Measurements from ENCODE around the gene LIPE.

The LIPE gene

DNA sequence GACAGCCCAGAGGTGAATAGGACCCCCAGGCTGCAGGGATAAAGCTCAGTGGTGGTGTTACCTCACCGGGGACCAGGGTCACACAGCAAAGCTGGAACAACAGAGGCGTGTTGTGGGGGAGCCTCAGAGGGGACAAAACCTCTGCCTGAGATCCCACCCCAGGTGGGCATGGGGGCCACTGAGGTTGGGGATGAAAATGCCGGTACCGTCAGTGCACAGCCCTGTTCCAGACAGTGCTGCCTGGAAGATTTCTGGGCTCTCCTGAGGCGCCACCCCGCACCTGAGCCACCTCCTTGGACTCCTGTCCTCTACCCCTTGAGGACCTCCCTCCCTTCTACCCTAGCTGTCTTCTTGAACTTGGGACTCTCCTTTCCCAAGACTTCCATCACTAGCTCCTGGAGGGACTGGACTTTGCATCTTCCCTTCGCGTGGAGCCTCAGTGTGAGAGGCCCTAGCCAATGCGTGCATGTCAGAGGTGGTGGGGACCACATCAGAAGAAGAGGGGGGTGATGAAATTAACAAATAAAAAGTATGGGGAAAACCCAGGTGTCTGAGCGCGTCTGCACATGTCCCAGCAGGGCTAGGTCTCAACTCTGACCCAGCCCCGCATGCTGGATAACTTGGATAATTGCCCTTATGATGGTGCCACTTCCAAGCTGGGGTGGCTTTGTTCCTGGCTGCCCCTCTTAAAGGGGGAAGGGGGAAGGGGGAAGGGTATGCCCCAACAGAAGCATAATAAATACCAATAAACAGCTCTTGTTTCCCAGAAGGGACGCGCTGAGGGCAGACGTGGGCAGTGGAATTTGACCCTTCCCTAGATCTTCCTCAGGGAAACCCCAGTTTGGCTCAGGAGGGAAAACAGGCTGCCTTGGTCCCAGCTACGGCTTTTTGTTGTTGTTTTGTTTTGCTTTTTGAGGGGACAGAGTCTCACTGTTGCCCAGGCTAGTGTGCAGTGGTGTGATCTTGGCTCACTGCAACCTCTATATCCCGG, 48.7 kb downstream of the LIPE start:
- no peak for DNase-seq

DNA sequence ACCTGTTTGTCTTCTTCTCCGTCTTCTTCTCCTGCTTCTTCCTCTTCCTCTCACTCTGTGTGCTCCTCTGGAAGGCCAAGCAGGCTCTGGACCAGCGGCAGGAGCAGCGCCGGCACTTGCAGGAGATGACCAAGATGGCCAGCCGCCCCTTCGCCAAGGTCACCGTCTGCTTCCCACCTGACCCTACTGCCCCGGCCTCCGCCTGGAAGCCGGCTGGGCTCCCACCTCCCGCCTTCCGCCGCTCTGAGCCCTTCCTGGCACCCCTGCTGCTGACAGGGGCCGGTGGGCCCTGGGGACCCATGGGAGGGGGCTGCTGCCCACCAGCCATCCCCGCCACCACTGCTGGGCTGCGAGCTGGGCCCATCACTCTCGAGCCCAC, 51.0 kb downstream of the LIPE start:
- DNase-seq, result no peak

DNA sequence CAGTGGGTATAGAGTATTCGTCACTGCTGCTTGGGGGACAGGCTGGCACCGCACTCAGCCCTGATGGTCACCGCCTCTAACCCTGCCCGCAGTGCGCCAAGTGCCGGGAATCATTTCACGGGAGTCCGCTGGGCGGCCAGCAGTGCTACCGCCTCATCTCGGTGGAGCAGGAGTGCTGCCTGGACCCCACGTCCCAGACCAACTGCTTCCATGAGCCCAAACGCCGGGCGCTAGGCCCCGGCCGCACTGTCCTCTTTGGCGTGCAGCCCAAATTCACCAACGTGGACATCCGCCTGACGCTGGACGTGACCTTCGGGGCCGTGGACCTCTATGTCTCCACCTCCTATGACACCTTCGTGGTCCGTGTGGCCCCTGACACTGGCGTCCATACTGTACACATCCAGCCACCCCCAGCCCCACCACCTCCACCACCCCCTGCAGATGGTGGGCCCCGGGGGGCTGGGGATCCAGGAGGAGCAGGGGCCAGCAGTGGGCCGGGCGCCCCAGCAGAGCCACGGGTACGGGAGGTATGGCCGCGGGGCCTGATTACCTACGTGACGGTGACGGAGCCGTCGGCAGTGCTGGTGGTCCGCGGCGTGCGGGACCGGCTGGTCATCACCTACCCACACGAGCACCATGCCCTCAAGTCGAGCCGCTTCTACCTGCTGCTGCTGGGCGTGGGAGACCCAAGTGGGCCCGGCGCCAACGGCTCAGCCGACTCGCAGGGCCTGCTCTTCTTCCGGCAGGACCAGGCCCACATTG, 51.6 kb downstream of the LIPE start:
- no peak for DNase-seq

DNA sequence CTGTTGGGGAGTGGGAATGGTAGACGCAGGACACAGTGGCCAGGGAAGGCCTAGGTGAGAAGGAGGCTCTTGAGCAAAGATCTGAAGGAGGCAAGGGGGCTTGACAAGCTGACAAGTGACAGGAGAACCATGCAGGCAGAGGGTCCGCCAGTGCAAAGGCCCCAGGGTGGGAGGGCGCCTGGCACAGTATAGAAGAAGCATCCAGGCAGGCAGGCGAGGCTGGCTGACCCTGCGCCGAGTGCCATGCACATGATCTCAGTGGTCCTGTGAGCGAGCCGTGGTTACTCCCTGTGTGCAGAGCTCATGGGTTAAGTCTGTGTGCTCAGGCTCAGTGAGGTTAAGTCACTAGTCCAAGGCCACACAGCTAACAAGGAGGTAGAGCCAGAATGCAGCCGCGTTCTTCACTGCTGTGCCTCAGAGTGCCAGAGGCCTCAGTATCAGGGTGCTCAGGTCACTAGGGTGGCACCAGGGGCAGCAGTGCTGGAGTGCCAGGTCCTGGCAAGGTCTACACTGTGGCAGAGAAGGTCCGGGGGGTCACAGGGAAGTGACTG, 52.3 kb downstream of the LIPE start:
- no peak for DNase-seq

DNA sequence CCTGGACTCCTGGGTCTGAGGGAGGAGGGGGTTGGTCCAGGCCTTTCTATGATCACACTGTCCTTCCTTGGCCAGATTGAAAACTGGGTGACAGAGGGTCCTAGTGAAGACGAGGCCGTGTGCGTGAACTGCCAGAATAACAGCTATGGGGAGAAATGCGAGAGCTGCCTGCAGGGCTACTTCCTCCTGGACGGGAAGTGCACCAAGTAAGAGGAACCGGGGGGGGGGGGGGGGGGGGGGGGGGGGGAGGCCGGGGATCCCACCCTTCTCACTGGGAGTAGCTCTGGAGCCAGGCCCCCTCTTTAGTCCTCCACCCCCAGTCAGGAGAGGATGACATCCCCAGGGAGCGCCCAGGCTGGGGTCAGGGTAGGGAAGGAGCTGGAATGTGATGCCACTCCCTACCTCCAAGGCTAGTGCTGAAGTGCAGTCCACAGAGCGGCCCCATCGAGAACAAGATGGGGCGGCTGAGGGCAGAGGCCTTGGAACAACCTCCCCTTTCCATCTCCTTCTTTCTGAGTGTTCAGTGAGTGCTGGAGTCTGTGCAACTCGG, 56.5 kb downstream of the LIPE start:
- no peak for DNase-seq

DNA sequence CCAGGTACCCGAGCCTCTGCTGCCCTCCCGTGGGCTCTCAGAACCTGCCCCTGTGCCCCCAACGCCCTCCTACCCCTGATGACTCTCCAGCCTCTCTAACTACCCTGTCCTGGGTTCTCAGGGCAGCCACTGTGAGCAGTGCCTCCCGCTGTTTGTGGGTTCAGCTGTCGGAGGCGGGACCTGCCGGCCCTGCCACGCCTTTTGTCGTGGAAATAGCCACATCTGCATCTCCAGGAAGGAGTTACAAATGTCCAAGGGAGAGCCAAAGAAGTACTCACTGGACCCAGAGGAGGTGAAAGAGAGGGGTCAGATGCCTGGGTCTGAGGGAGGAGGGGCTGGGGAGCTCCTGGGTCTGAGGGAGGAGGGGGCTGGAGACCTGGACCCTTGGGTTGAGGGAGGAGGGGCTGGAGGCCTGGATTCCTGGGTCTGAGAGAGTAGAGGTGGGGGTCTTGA, 57.1 kb downstream of the LIPE start:
- DNase-seq, result no peak

DNA sequence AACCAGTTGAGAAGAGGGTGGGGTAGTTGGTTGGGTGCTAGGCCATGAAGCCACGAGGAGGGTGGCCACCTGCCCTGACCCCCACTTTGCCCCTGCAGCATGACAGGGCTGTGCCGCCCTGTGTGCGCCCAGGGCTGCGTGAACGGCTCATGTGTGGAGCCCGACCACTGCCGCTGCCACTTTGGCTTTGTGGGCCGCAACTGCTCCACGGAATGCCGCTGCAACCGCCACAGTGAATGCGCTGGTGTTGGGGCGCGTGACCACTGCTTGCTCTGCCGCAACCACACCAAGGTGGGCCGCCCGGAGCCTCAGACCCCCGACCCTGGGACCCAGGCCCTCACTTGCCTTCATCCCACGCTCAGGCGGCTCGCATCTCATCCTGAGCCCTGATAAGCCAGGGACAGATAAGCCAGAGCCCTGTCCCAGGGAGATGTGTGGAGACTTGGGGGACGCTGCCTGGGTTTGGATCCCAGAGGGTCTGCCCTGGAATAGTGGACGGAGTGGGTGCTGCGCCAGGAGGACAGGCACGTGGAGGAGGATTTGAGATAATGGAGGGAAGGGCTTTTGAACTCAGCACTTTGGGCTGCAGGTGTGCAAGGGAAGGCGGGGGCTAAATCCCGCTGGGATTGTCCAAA, 57.6 kb downstream of the LIPE start:
- no peak for DNase-seq

DNA sequence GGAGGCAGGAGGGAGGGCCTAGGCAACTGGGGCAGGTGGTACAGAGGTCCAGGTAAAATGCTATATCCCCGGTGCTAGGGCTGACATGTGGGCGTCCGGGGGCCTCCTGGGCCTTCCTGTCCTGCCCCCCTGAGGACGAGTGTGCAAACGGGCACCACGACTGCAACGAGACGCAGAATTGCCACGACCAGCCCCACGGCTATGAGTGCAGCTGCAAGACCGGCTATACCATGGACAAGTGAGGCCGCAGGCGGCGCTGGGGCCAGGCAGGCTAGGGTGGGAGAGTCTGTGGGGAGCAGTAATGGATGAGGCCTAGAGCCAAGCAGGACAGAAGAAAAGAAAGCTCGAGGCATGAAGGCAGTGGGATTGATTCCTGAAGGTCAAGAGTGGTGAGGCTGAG, 58.4 kb downstream of the LIPE start:
- no peak for DNase-seq

DNA sequence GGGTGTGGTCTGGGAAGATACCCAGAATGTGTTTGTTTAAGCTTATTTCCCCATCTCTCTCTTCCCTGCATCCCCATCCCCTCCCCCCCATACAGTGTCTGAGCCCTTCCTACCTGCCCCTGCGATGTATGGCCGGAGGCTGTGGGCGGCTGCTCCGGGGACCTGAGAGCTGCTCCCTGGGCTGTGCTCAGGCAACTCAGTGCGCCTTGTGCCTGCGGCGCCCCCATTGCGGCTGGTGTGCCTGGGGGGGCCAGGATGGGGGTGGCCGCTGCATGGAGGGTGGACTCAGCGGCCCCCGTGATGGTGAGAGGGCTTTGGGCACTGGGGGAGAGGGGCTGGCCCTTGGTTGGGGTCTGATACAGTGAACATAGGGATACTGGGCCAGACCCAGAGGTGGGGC, 58.8 kb downstream of the LIPE start:
- DNase-seq, result no peak

DNA sequence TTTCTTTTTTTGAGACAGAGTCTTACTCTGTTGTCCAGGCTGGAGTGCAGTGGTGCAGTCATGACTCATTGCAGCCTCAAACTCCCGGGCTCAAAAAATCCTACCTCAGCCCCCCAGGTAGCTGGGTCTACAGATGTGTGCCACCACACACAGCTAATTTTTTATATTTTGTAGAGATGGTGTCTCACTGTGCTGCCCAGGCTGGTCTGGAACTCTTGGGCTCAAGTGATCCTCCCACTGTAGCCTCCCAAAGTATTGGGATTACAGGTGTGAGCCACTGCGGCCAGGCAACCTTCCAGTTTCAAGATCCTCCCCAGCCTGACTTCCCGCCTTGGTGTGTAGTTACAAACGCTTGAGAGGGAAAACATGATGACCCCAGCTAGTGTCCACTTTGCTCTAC, 59.3 kb downstream of the LIPE start:
- DNase-seq, result no peak

DNA sequence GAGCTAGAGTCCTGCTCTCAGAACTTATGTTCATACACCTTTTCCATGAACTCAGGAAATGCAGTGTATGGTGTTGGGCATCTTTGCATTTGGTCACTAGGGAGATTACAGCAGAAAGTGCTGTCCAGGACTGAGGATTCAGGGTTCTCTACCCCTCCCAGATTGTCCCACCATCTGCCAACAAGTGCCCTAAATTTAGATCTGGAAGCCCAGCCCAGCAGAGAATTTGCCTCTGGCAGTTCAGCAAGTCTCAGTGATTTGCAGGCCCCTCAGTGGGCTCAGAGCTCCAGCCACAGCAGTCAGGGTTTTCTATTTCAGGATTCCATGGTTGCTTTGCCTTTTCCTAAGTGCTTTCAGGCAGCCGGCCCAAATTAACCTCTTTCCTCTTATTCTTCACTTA, 60.5 kb downstream of the LIPE start:
- no peak for DNase-seq

DNA sequence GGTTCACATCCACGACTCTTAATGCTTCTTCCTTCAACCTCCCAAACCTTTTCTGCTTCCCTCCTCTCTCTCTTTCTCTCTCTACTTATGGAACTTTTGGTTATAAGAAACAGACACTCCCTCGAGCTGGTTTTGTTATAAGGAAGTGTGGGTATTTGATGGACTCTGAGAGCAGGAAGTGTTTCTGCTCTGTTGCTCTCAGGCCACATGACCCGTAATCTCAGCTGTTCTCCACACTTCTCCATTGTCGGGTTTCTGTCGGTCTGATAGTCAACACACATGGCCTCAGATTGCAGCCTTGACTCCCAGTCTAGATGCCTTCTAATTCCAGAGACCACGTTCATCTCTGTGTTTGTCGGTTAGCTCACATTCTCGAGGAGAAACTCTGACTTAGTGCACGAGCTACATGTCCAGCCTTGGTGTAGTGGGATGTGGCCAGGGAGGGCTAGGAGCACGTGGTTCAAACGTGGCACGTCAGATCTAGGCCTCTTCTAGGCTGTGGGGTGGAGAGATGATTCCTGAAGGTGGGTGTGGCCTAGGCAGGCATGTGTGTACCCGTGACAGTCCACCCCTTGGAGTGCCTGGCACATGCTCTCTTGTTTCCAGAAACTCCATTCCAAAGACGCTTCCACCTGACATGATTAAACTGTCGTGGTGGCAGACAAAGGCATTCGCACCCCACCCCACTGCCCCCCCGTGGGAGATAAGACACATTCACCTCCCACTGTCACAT, 63.4 kb downstream of the LIPE start:
- no peak for DNase-seq

DNA sequence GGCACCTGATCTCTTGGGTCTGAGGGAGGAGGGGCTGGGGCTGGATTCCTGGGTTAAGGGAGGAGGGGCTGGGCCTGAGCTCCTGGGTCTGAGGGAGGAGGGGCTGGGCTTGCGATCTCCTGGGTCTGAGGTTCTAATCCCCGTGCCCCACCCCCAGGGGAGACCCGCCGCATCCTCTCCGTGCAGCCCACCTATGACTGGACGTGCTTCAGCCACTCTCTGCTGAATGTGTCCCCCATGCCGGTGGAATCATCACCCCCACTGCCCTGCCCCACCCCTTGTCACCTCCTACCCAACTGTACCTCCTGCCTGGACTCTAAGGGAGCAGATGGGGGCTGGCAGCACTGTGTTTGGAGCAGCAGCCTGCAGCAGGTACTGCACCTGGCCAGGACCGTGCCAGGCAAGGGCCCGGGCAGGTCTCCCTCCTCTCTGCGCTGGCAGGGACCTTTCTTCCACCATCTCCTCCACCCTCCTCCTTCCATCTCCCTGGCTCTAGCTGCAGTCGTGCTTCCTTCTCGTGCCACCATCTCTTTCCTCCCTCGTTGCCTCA, 64.2 kb downstream of the LIPE start:
- no peak for DNase-seq

DNA sequence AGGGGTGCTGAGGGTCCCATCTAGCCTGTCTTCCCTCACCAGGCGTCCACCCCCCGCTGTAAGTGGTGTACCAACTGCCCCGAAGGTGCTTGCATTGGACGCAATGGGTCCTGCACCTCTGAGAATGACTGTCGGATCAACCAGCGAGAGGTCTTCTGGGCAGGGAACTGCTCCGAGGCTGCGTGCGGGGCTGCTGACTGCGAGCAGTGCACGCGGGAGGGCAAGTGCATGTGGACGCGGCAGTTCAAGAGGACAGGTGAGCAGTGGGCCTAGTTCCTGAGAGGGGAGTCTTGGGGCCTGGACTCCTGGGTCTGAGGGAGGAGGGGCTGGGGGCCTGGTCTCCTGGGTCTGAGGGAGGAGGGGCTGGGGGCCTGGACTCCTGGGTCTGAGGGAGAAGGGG, 64.8 kb downstream of the LIPE start:
- DNase-seq, result no peak

DNA sequence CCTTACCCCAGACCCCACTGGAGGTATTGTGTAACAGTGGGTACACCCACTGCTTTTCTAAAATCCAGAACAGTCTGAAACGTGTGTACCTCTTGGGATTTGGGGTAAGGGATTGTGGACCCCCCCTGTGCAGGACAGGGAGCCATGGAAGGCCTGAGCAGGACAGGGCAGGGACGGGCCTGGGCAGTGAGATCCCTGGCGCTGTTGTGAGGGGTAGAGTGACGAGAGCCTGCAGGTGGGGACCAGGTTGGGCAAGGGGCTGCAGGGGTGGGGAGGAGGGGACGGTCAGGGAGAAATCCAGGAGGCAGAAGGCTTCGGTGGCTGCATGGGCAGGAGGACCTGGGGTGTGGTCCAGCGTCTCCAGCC, 65.7 kb downstream of the LIPE start:
- no peak for DNase-seq

DNA sequence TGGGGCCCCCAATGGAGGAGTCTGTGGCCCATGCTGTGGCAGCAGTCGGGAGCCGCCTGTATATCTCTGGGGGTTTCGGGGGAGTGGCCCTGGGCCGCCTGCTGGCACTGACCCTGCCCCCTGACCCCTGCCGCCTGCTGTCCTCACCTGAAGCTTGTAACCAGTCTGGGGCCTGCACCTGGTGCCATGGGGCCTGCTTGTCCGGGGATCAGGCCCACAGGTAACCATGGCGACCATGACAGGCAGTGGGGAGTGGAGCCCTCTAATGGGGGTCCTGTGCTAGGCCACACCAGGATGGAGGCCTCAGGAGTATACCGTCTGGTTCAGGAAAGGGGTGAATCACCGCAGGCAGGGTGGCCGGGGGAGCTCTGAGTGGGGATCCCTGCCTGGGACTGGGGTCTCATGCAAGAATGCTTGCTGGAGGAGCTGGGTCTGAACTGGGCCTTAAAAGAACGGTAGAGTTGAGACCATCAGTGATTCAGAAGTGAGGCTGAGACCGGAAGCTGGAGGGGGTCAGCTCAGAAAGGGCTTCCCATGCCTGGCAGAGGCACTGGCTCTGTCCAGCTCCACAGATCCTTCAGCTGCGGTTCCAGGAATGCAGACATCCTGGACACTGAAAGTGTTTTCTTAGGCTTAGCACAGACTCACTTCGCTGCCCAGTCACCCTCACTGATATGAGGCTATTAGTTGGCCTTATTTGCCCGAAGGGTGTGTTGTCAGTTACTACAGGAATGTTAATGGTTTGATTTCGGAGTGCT, 66.2 kb downstream of the LIPE start:
- no peak for DNase-seq

DNA sequence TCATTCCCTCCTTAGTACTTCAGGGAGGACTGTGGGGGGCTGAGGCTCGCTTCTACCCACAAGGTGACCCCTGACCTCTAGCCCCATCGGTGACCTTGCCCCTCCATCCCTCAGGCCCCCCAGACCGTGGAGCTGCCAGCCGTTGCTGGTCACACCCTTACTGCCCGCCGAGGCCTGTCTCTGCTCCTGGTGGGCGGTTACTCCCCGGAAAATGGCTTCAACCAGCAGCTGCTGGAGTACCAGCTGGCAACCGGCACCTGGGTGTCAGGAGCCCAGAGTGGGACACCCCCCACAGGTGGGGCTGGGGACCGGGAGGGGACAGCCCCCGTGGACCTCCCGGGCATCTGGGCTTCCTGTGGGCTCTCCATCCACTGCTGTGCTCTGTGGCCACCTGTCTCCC, 69.9 kb downstream of the LIPE start:
- DNase-seq, result no peak

DNA sequence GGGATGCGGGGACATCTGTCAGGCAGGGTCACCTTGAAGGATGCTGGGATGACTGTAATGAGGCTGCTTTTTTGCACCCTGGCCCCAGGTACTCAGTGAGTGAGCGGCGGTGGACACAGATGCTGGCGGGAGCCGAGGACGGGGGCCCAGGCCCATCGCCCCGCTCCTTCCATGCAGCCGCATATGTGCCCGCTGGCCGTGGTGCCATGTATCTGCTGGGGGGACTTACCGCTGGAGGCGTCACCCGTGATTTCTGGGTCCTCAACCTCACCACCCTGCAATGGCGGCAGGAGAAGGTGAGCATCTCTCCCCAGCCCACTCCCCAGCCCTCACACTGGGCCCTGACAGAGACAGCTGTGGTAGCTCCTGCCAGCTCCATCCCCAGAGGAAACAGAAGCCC, 70.5 kb downstream of the LIPE start:
- DNase-seq, result no peak

DNA sequence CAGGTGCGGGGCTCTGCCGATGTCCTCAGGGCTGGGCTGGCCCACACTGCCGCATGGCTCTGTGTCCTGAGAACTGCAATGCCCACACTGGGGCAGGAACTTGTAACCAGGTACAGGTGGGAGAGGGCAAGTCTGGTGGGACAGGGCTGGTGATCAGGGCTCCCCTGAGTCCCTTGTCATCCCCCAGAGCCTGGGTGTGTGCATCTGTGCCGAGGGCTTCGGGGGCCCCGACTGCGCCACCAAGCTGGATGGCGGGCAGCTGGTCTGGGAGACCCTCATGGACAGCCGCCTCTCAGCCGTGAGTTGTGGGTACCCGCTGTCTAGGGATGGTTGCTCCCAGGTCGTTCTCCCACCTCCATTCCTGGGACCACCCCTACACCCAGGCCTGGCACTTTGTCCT, 71.3 kb downstream of the LIPE start:
- no peak for DNase-seq

DNA sequence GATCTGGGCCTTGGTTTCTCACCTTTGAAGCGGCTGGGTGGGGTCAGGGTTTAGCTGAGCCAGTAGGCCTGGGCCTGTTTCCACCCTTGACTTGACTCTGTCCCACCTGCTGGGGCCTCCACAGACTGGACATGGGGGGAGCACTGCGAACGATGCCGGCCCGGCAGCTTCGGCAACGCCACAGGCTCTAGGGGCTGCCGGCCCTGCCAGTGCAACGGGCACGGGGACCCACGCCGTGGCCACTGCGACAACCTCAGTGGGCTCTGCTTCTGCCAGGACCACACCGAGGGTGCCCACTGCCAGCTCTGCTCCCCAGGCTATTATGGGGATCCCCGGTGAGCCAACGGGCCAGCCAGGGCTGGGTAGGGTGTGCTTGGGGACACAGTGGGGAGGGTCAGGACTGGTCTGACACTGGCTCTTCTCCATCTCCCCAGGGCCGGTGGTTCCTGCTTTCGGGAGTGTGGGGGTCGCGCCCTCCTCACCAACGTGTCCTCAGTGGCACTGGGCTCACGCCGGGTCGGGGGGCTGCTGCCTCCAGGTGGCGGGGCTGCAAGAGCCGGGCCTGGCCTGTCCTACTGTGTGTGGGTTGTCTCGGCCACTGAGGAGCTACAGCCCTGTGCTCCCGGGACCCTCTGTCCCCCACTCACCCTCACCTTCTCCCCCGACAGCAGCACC, 73.7 kb downstream of the LIPE start:
- DNase-seq, result no peak
